HEK293 (cell line): ENCODE data around the gene KIF1A.

Experiments
- CTCF ChIA-PET: fragments of 350-600 bp; formaldehyde crosslinking; extraction: SDS; loops from one replicate; lab custom pipeline; 2021; ENCODE audit warnings: antibody characterized with exemption; lab: Yijun Ruan, JAX
- POLR2A ChIA-PET: fragments of 300-600 bp; formaldehyde crosslinking; extraction: SDS; loops from one replicate; lab custom pipeline; 2020; ENCODE audit warnings: antibody characterized with exemption, inconsistent platforms; lab: Yijun Ruan, JAX
- H3K27ac ChIP-seq: fragments of 200-500 bp; sonication (Bioruptor generic); 2 replicates; pipeline ENCODE4 v1.5.1; 2014; ENCODE audit warnings: low read depth, low read length, control low read depth, inconsistent platforms; ENCODE audit errors: extremely low read depth
- H3K36me3 ChIP-seq, 2 experiments: fragments of 200-500 bp in 1 of 2; sonication (Bioruptor generic) in 1 of 2; 1 replicate in 1 of 2; 2 replicates in 1 of 2; pipeline ENCODE4 v1.5.1; 2014 to 2017; ENCODE audit warnings: inconsistent platforms in 2 of 2, low read length in 2 of 2; ENCODE audit not compliant: control insufficient read depth in 2 of 2, insufficient read depth in 1 of 2
- H3K4me1 ChIP-seq: fragments of 200-500 bp; sonication (Bioruptor generic); 2 replicates; pipeline ENCODE4 v1.5.1; 2014; ENCODE audit warnings: mild to moderate bottlenecking, low read length, inconsistent platforms; ENCODE audit not compliant: control insufficient read depth, insufficient read depth
- H3K4me3 ChIP-seq: 2 replicates; pipeline ENCODE4 v1.5.1; 2011; ENCODE audit warnings: low read depth, mild to moderate bottlenecking, control low read depth, low read length, moderate library complexity
- H3K9me3 ChIP-seq: fragments of 200-500 bp; sonication (Bioruptor generic); 2 replicates; pipeline ENCODE4 v1.5.1; 2014; ENCODE audit warnings: low read depth, low read length, inconsistent platforms; ENCODE audit not compliant: control insufficient read depth, insufficient read depth
- EGR2 ChIP-seq: fragments of 450-650 bp; formaldehyde crosslinking; IDR thresholded peaks from 2 replicates; pipeline ENCODE4 v1.5.1; 2016; ENCODE audit warnings: low read depth, missing biosample characterization, missing genetic modification characterization
- GLIS2 ChIP-seq: fragments of 450-650 bp; formaldehyde crosslinking; IDR thresholded peaks from 2 replicates; pipeline ENCODE4 v1.5.1; 2016; ENCODE audit warnings: missing biosample characterization, missing genetic modification characterization
- MEIS1 ChIP-seq: sonication (generic); formaldehyde crosslinking; IDR thresholded peaks from 2 replicates; pipeline ENCODE4 v1.8.1; 2022; ENCODE audit warnings: missing genetic modification reagents, mild to moderate bottlenecking, borderline replicate concordance
- OSR2 ChIP-seq: fragments of 450-650 bp; formaldehyde crosslinking; IDR thresholded peaks from 2 replicates; pipeline ENCODE4 v1.5.1; 2016; ENCODE audit warnings: missing biosample characterization, missing genetic modification characterization
- PBX3 ChIP-seq: sonication (generic); formaldehyde crosslinking; IDR thresholded peaks from 2 replicates; pipeline ENCODE4 v1.8.1; 2022; ENCODE audit warnings: mild to moderate bottlenecking, moderate library complexity, missing genetic modification reagents
- RBAK ChIP-seq: fragments of 450-650 bp; formaldehyde crosslinking; IDR thresholded peaks from 2 replicates; pipeline ENCODE4 v1.5.1; 2016; ENCODE audit warnings: missing biosample characterization, missing genetic modification characterization
- SALL2 ChIP-seq: fragments of 450-650 bp; formaldehyde crosslinking; IDR thresholded peaks from 2 replicates; pipeline ENCODE4 v1.5.0; 2017; ENCODE audit warnings: missing biosample characterization, mild to moderate bottlenecking, missing genetic modification characterization, borderline replicate concordance
- TRIM28 ChIP-seq: IDR thresholded peaks from 2 replicates; pipeline ENCODE4 v1.6.1; 2011; ENCODE audit warnings: low read length, control low read depth, borderline replicate concordance
- ZBTB17 ChIP-seq: fragments of 450-650 bp; formaldehyde crosslinking; IDR thresholded peaks from 2 replicates; pipeline ENCODE4 v1.5.1; 2016; ENCODE audit warnings: missing biosample characterization, missing genetic modification characterization
- ZFHX2 ChIP-seq: fragments of 450-650 bp; formaldehyde crosslinking; conservative IDR thresholded peaks from 2 replicates; pipeline ENCODE4 v1.5.1; 2016; ENCODE audit warnings: missing biosample characterization, missing genetic modification characterization
- ZIC2 ChIP-seq: fragments of 450-650 bp; formaldehyde crosslinking; IDR thresholded peaks from 2 replicates; pipeline ENCODE4 v1.5.1; 2016; ENCODE audit warnings: missing biosample characterization, missing genetic modification characterization
- ZNF10 ChIP-seq: fragments of 450-650 bp; formaldehyde crosslinking; IDR thresholded peaks from 2 replicates; pipeline ENCODE4 v1.5.1; 2017; ENCODE audit warnings: missing biosample characterization, missing genetic modification characterization
- ZNF140 ChIP-seq: fragments of 450-650 bp; formaldehyde crosslinking; IDR thresholded peaks from 2 replicates; pipeline ENCODE4 v1.5.1; 2016; ENCODE audit warnings: missing biosample characterization, missing genetic modification characterization
- ZNF146 ChIP-seq: fragments of 450-650 bp; formaldehyde crosslinking; IDR thresholded peaks from 2 replicates; pipeline ENCODE4 v1.5.1; 2016; ENCODE audit warnings: missing biosample characterization, missing genetic modification characterization
- ZNF280D ChIP-seq: fragments of 450-650 bp; formaldehyde crosslinking; IDR thresholded peaks from 2 replicates; pipeline ENCODE4 v1.5.1; 2016; ENCODE audit warnings: missing biosample characterization, missing genetic modification characterization
- ZNF423 ChIP-seq: fragments of 450-650 bp; formaldehyde crosslinking; IDR thresholded peaks from 2 replicates; pipeline ENCODE4 v1.5.1; 2016; ENCODE audit warnings: missing biosample characterization, missing genetic modification characterization
- ZNF433 ChIP-seq: fragments of 450-650 bp; formaldehyde crosslinking; IDR thresholded peaks from 2 replicates; pipeline ENCODE4 v1.5.1; 2016; ENCODE audit warnings: missing biosample characterization, missing genetic modification characterization, low read depth
- ZNF571 ChIP-seq: fragments of 450-650 bp; formaldehyde crosslinking; IDR thresholded peaks from 2 replicates; pipeline ENCODE4 v1.5.0; 2017; ENCODE audit warnings: missing biosample characterization, missing genetic modification characterization
- ZNF585B ChIP-seq: fragments of 450-650 bp; formaldehyde crosslinking; IDR thresholded peaks from 2 replicates; pipeline ENCODE4 v1.5.1; 2016; ENCODE audit warnings: missing biosample characterization, missing genetic modification characterization
- ZNF658 ChIP-seq: fragments of 450-650 bp; formaldehyde crosslinking; IDR thresholded peaks from 2 replicates; pipeline ENCODE4; 2016; ENCODE audit warnings: missing biosample characterization, missing genetic modification characterization
- ZNF670 ChIP-seq: fragments of 450-650 bp; formaldehyde crosslinking; IDR thresholded peaks from 2 replicates; pipeline ENCODE4 v1.5.1; 2016; ENCODE audit warnings: missing biosample characterization, missing genetic modification characterization, low read depth
- ZNF791 ChIP-seq: fragments of 450-650 bp; formaldehyde crosslinking; IDR thresholded peaks from 2 replicates; pipeline ENCODE4 v1.5.1; 2016; ENCODE audit warnings: missing biosample characterization, missing genetic modification characterization
- TF ChIP-seq, protein P1 (sequence below): fragments of 450-650 bp; formaldehyde crosslinking; IDR thresholded peaks from 2 replicates; pipeline ENCODE4 v1.5.1; 2016; ENCODE audit warnings: missing biosample characterization, missing genetic modification characterization

Gene KIF1A

DNA sequence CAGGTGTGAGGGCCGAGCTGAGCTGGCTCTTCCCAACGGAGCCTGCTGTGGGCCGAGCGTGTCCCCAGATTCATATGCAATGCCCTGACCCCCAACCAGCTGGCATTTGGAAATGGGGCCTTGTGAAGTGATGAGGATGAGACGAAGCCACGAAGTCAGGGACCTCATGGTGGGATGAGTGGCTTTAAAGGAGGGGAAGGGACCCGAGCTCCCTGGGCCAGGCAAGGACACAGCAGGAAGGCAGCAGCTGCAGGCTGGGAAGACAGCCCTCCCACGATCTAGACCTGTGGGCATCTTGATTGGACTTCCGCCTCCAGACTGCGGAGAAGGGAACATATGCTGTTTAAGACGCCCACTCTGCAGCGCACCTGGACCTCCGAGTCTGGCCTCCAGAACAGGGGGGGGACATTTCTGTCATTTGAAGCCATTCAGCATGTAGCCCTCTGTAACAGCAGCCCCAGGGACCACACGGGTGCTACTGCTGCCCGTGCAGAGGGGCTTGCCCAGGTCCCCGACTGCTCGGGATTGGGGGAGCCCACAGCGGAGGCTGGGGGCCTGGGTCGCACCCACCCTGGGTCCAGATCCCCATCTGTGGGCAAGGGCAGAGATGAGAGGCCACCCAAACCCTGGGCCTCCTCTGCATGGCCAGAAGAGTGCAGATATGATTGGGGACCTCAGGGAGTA is 27.2 kb downstream of the KIF1A start:
- Histone ChIP-seq H3K9me3 (no peaks in the 10 kb centered on the region), H3K4me1 (no peaks in the 10 kb centered on the region), H3K4me3 (no peak overlapping the region), H3K36me3 (peaks cover 0 to 33% of the 10 kb centered on the region in 2 experiments; a peak in 2 of 3 replicates), H3K27ac (no peak overlapping the region)
- CTCF ChIA-PET: no interaction called here
- TF ChIP-seq, protein P1, sequence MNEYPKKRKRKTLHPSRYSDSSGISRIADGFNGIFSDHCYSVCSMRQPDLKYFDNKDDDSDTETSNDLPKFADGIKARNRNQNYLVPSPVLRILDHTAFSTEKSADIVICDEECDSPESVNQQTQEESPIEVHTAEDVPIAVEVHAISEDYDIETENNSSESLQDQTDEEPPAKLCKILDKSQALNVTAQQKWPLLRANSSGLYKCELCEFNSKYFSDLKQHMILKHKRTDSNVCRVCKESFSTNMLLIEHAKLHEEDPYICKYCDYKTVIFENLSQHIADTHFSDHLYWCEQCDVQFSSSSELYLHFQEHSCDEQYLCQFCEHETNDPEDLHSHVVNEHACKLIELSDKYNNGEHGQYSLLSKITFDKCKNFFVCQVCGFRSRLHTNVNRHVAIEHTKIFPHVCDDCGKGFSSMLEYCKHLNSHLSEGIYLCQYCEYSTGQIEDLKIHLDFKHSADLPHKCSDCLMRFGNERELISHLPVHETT (tag by site-specific recombination): no peak
- TF ChIP-seq ZNF140 (tag by site-specific recombination): no peak
- TF ChIP-seq ZIC2 (tag by site-specific recombination): peak; percentile 79
- no peak for TF ChIP-seq RBAK (tag by site-specific recombination)
- no peak for TF ChIP-seq ZNF571 (tag by site-specific recombination)
- no peak for TF ChIP-seq ZNF658 (tag by site-specific recombination)
- TF ChIP-seq ZBTB17 (tag by site-specific recombination): no peak
- peak; percentile 79 for TF ChIP-seq ZFHX2
- TF ChIP-seq TRIM28: no peak
- TF ChIP-seq OSR2 (tag by site-specific recombination): no peak
- TF ChIP-seq ZNF433 (tag by site-specific recombination): no peak
- peak; percentile 85 for TF ChIP-seq EGR2 (tag by site-specific recombination)
- TF ChIP-seq ZNF670 (tag by site-specific recombination): no peak
- TF ChIP-seq ZNF10 (tag by site-specific recombination): no peak
- TF ChIP-seq ZNF585B (tag by site-specific recombination): no peak
- TF ChIP-seq SALL2 (tag by site-specific recombination): no peak
- TF ChIP-seq PBX3 (CRISPR knock-in tag): no peak
- TF ChIP-seq ZNF423: no peak
- no peak for TF ChIP-seq ZNF146 (tag by site-specific recombination)
- TF ChIP-seq ZNF280D (tag by site-specific recombination): no peak
- no peak for TF ChIP-seq ZNF791 (tag by site-specific recombination)
- TF ChIP-seq GLIS2 (tag by site-specific recombination): no peak
- TF ChIP-seq MEIS1 (CRISPR knock-in tag): no peak
- POLR2A ChIA-PET: no interaction called here
